H9 (cell line): ENCODE data around the gene MRPS23. TPM values are rescaled to one million over a fixed set of nuclear protein-coding genes. Genes with fewer than 3 reads are reported as not detected.

Experiments
- DNase-seq: peaks from one replicate; pipeline ENCODE4 v3.0.0-alpha.2; 2017
- H2AFZ ChIP-seq: one replicate; pipeline ENCODE4 v1.6.1; 2013; ENCODE audit warnings: mild to moderate bottlenecking, low read length, control low read depth, moderate library complexity
- H2AK5ac ChIP-seq: 2 replicates; pipeline ENCODE4 v1.6.1; 2013; ENCODE audit warnings: low read length, control low read depth, mixed read lengths; ENCODE audit not compliant: insufficient read length
- H2BK120ac ChIP-seq: one replicate; pipeline ENCODE4 v1.6.1; 2013; ENCODE audit warnings: low read depth, mild to moderate bottlenecking, low read length, control low read depth, inconsistent platforms; ENCODE audit not compliant: poor library complexity, severe bottlenecking
- H2BK12ac ChIP-seq: 2 replicates; pipeline ENCODE4 v1.6.1; 2013; ENCODE audit warnings: low read length, control low read depth, mixed read lengths, low read depth; ENCODE audit not compliant: insufficient read length
- H2BK15ac ChIP-seq: 2 replicates; pipeline ENCODE4 v1.6.1; 2013; ENCODE audit warnings: low read depth, low read length, control low read depth
- H2BK20ac ChIP-seq: one replicate; pipeline ENCODE4 v1.6.1; 2013; ENCODE audit warnings: low read depth, mild to moderate bottlenecking, low read length, control low read depth, inconsistent platforms; ENCODE audit not compliant: poor library complexity, severe bottlenecking
- H2BK5ac ChIP-seq: 2 replicates; pipeline ENCODE4 v1.6.1; 2013; ENCODE audit warnings: low read length, control low read depth, mixed read lengths; ENCODE audit not compliant: insufficient read length
- H3K14ac ChIP-seq: 2 replicates; pipeline ENCODE4 v1.6.1; 2013; ENCODE audit warnings: low read length, control low read depth; ENCODE audit not compliant: insufficient read depth
- H3K18ac ChIP-seq: 2 replicates; pipeline ENCODE4 v1.6.1; 2013; ENCODE audit warnings: low read depth, mild to moderate bottlenecking, mixed read lengths, low read length, control low read depth; ENCODE audit not compliant: insufficient read length
- H3K23ac ChIP-seq: 2 replicates; pipeline ENCODE4 v1.6.1; 2013; ENCODE audit warnings: low read length, control low read depth, mixed read lengths, low read depth; ENCODE audit not compliant: insufficient read length
- H3K23me2 ChIP-seq: 2 replicates; pipeline ENCODE4 v1.6.1; 2013; ENCODE audit warnings: low read depth, mild to moderate bottlenecking, mixed read lengths, low read length, control low read depth; ENCODE audit not compliant: insufficient read length, poor library complexity, severe bottlenecking
- H3K27ac ChIP-seq: 2 replicates; pipeline ENCODE4 v1.5.1; 2013; ENCODE audit warnings: low read length, control low read depth, mixed read lengths, low read depth; ENCODE audit not compliant: insufficient read length
- H3K27me3 ChIP-seq: 2 replicates; pipeline ENCODE4 v1.6.1; 2013; ENCODE audit warnings: low read length, control low read depth, inconsistent platforms; ENCODE audit not compliant: insufficient read depth
- H3K4ac ChIP-seq: 2 replicates; pipeline ENCODE4 v1.6.1; 2013; ENCODE audit warnings: low read depth, mild to moderate bottlenecking, control low read depth, inconsistent platforms, low read length, moderate library complexity
- H3K4me1 ChIP-seq: 2 replicates; pipeline ENCODE4 v1.6.1; 2013; ENCODE audit warnings: low read length, control low read depth, inconsistent platforms; ENCODE audit not compliant: insufficient read depth
- H3K4me2 ChIP-seq: 2 replicates; pipeline ENCODE4 v1.6.1; 2013; ENCODE audit warnings: low read length, control low read depth, mixed read lengths; ENCODE audit not compliant: insufficient read length, insufficient read depth
- H3K56ac ChIP-seq: 2 replicates; pipeline ENCODE4 v1.6.1; 2013; ENCODE audit warnings: low read depth, mild to moderate bottlenecking, mixed read lengths, low read length, control low read depth; ENCODE audit not compliant: insufficient read length
- H3K79me1 ChIP-seq: 2 replicates; pipeline ENCODE4 v1.6.1; 2013; ENCODE audit warnings: low read depth, mild to moderate bottlenecking, moderate library complexity, low read length, control low read depth, inconsistent platforms; ENCODE audit not compliant: insufficient read depth, poor library complexity, severe bottlenecking
- H3K79me2 ChIP-seq: 2 replicates; pipeline ENCODE4 v1.6.1; 2013; ENCODE audit warnings: low read length, control low read depth, inconsistent platforms; ENCODE audit not compliant: insufficient read depth
- H3K9ac ChIP-seq: 2 replicates; pipeline ENCODE4 v1.6.1; 2013; ENCODE audit warnings: low read length, control low read depth, mixed read lengths; ENCODE audit not compliant: insufficient read length; ENCODE audit errors: extremely low read depth
- H3K9me3 ChIP-seq: one replicate; pipeline ENCODE4 v1.6.1; 2013; ENCODE audit warnings: low read depth, low read length, inconsistent platforms; ENCODE audit not compliant: control insufficient read depth
- H3T11ph ChIP-seq: one replicate; pipeline ENCODE4 v1.6.1; 2013; ENCODE audit warnings: mild to moderate bottlenecking, low read length, control low read depth, inconsistent platforms
- H4K20me1 ChIP-seq: one replicate; pipeline ENCODE4 v1.6.1; 2013; ENCODE audit not compliant: control insufficient read depth, insufficient read length, insufficient read depth
- H4K5ac ChIP-seq: 2 replicates; pipeline ENCODE4 v1.6.1; 2013; ENCODE audit warnings: low read depth, mild to moderate bottlenecking, mixed read lengths, low read length, control low read depth; ENCODE audit not compliant: insufficient read length
- H4K8ac ChIP-seq: replicated peaks from 2 replicates; pipeline ENCODE4 v1.6.1; 2013; ENCODE audit warnings: low read length, control low read depth, mixed read lengths, low read depth; ENCODE audit not compliant: insufficient read length
- H4K91ac ChIP-seq: 2 replicates; pipeline ENCODE4 v1.6.1; 2013; ENCODE audit warnings: low read depth, mild to moderate bottlenecking, moderate library complexity, mixed read lengths, low read length, control low read depth; ENCODE audit not compliant: insufficient read length
- H3K27ac Mint-ChIP-seq, 3 experiments: 2 replicates in 2 of 3; 3 replicates in 1 of 3; pipeline ENCODE4 v1.8.0; 2020 to 2021; ENCODE audit warnings: mixed read lengths in 3 of 3, mild to moderate bottlenecking in 1 of 3, moderate library complexity in 1 of 3
- H3K27me3 Mint-ChIP-seq: 2 replicates; pipeline ENCODE4 v1.8.0; 2021; ENCODE audit warnings: low read depth, mild to moderate bottlenecking, moderate library complexity, mixed read lengths
- H3K36me3 Mint-ChIP-seq, 3 experiments: 2 replicates in 2 of 3; 3 replicates in 1 of 3; pipeline ENCODE4 v1.8.0; 2020 to 2021; ENCODE audit warnings: low read depth in 3 of 3, mixed read lengths in 3 of 3; ENCODE audit not compliant: insufficient read depth in 1 of 3
- H3K4me1 Mint-ChIP-seq, 2 experiments: 2 replicates each; pipeline ENCODE4 v1.8.0; 2020; ENCODE audit warnings: mixed read lengths in 2 of 2
- H3K4me3 Mint-ChIP-seq, 2 experiments: 2 replicates in 1 of 2; 3 replicates in 1 of 2; pipeline ENCODE4 v1.8.0; 2020 to 2021; ENCODE audit warnings: mild to moderate bottlenecking in 2 of 2, mixed read lengths in 2 of 2, moderate library complexity in 1 of 2
- H3K9me3 Mint-ChIP-seq, 2 experiments: 2 replicates in 1 of 2; 3 replicates in 1 of 2; pipeline ENCODE4 v1.8.0; 2020; ENCODE audit warnings: mild to moderate bottlenecking in 2 of 2, mixed read lengths in 2 of 2, moderate library complexity in 1 of 2
- CTCF ChIP-seq: fragments of 200-600 bp; sonication (generic); conservative IDR thresholded peaks from 3 replicates; pipeline ENCODE4 v1.8.0; 2021; ENCODE audit warnings: antibody characterized with exemption, mild to moderate bottlenecking
- WGBS: extraction: QIAGEN DNeasy Blood & Tissue Kit; methylation state at CpG from one replicate; pipeline ENCODE4 v1.1.7; 2013; ENCODE audit warnings: missing lambda C conversion rate, low lambda C conversion rate, mixed read lengths; ENCODE audit not compliant: insufficient read length; ENCODE audit errors: extremely low coverage; 5-methylcytosine and 5-hydroxymethylcytosine counted together
- total RNA-seq: library from RNA; stranded (reverse); gene quantifications from 2 replicates; pipeline ENCODE4 v1.2.1, GENCODE V29; 2021

The MRPS23 gene
- total RNA-seq, 1 experiment from 2014 or later = 62.0 TPM

DNA sequence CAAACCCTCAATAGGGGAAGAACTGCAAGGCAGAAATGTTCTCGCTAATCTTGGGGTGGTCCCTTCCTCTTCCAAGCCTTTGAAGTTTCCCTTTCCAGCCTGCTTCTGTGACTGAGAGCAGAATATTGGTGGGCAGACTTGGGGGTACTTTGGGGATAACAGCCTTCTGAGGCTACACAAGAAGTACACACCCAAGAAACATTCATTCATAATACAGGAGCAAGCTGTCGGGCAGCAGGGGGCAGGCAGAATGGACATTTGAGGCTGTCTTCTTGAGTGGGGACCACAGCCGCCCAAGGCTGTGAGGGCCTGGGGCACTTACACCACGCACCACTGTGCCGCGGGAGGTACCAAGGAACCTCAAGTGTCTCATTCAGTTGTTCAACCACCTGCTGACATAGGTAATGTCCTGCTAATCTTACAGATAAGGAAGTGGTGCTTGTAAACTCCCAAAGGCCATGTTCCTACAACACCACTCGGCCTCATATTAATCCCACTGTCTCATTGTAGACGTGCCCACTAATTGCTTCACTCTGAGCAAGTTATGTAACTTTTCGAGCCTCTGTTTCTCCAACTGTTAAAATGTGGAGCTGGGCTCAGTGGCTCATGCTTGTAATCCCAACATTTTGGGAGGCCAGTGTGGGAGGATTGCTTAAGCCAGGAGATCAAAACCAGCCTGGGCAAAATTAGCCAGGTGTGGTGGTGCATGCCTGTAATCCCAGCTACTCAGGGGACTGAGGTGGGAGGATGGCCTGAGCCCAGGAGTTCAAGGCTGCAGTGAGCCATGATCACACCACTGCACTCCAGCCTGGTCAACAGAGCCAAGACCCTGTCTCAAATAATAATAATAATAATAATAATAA, 2.5 kb upstream of the MRPS23 start:
- Histone ChIP-seq H2AFZ (no peak overlapping the region), H2AK5ac (no peak overlapping the region), H3K18ac (no peak overlapping the region), H3K14ac (no peak overlapping the region), H3K23me2 (peaks cover 6% of the 10 kb centered on the region), H3K79me1 (no peaks in the 10 kb centered on the region), H3K27ac (no peak overlapping the region), H3K79me2 (no peaks in the 10 kb centered on the region; the same call in 1 of the 2 replicates), H4K5ac (no peak overlapping the region), H3K9ac (no peak overlapping the region), H2BK20ac (no peak overlapping the region), H3K56ac (no peak overlapping the region), H3K9me3 (no peaks in the 10 kb centered on the region), H3K23ac (no peak overlapping the region), H2BK5ac (no peak overlapping the region), H3K4ac (no peak overlapping the region), H4K8ac (no peak overlapping the region), H3K4me2 (no peak overlapping the region), H2BK15ac (no peak overlapping the region), H4K91ac (no peak overlapping the region), H2BK12ac (no peak overlapping the region), H2BK120ac (no peak overlapping the region), H3T11ph (no peak overlapping the region), H3K4me1 (no peaks in the 10 kb centered on the region), H4K20me1 (no peaks in the 10 kb centered on the region), H3K27me3 (no peaks in the 10 kb centered on the region)
- H3K36me3 Mint-ChIP-seq = peaks cover 10 to 20% (median 12%) of the 10 kb centered on the region in 3 experiments
- peak overlapping the region; percentile 35 to 62; a peak in 4 of 5 replicates for H3K4me3 Mint-ChIP-seq
- TF ChIP-seq CTCF = no peak
- DNase-seq = no peak
- no peaks in the 10 kb centered on the region; a peak in 1 of 5 replicates for H3K9me3 Mint-ChIP-seq
- H3K27me3 Mint-ChIP-seq = no peaks in the 10 kb centered on the region; the same call in 1 of the 2 replicates
- H3K27ac Mint-ChIP-seq = no peak overlapping the region
- no CpG with 5 or more reads among the region's 9 CpGs for WGBS
- H3K4me1 Mint-ChIP-seq = peaks cover 32 to 34% of the 10 kb centered on the region in 2 experiments
